Type B pancreatic cell (in vitro differentiated cells): ENCODE results near the gene PLD5. TPM values are rescaled to one million over a fixed set of nuclear protein-coding genes. Genes with fewer than 3 reads are reported as not detected.

Experiments used
- DNase-seq: peaks from one replicate; pipeline ENCODE4 v3.0.0; 2021; ENCODE audit warnings: mixed read lengths; ENCODE audit not compliant: unreplicated experiment; ENCODE audit errors: extremely low spot score
- H3K27ac Mint-ChIP-seq: 2 replicates; pipeline ENCODE4 v1.8.0; 2021; ENCODE audit warnings: mild to moderate bottlenecking, mixed read lengths
- H3K27me3 Mint-ChIP-seq: 2 replicates; pipeline ENCODE4 v1.8.0; 2021; ENCODE audit warnings: mixed read lengths
- H3K36me3 Mint-ChIP-seq: 2 replicates; pipeline ENCODE4 v1.8.0; 2021; ENCODE audit warnings: mixed read lengths
- H3K4me1 Mint-ChIP-seq: one replicate; pipeline ENCODE4 v1.8.0; 2021; ENCODE audit warnings: mixed read lengths; ENCODE audit not compliant: unreplicated experiment
- H3K4me3 Mint-ChIP-seq: 2 replicates; pipeline ENCODE4 v1.8.0; 2021; ENCODE audit warnings: mild to moderate bottlenecking, mixed read lengths
- H3K9me3 Mint-ChIP-seq: 2 replicates; pipeline ENCODE4 v1.8.0; 2021; ENCODE audit warnings: mixed read lengths
- CTCF ChIP-seq: fragments of 200-600 bp; sonication (generic); conservative IDR thresholded peaks from 2 replicates; pipeline ENCODE4 v1.5.0; 2021; ENCODE audit warnings: antibody characterized with exemption, mild to moderate bottlenecking
- total RNA-seq: library from RNA; stranded (reverse); gene quantifications from 2 replicates; pipeline ENCODE4 v1.2.1, GENCODE V29; 2021; ENCODE audit warnings: low replicate concordance

Gene PLD5
- total RNA-seq, 1 donor from 2014 or later, result 2.6 TPM

GRCh38 chr1:242542271-242542670 is 17.8 kb upstream of the PLD5 start:
- no peaks in the 10 kb centered on the region for H3K4me1 Mint-ChIP-seq
- no peaks in the 10 kb centered on the region for H3K9me3 Mint-ChIP-seq
- H3K27ac Mint-ChIP-seq, result no peak overlapping the region
- H3K27me3 Mint-ChIP-seq, result peaks cover 20% of the 10 kb centered on the region
- no peaks in the 10 kb centered on the region for H3K36me3 Mint-ChIP-seq
- H3K4me3 Mint-ChIP-seq, result no peak overlapping the region
- DNase-seq, result no peak
- no peak for TF ChIP-seq CTCF

- Mint-ChIP-seq H3K9me3 (peaks cover 3% of the 10 kb centered on the region), H3K36me3 (no peaks in the 10 kb centered on the region), H3K27ac (no peak overlapping the region), H3K27me3 (peaks cover 45% of the 10 kb centered on the region), H3K4me3 (no peak overlapping the region), H3K4me1 (no peaks in the 10 kb centered on the region)
- TF ChIP-seq CTCF, result no peak
- DNase-seq, result no peak
Measured at GRCh38 chr1:242535986-242536385, 11.5 kb upstream of the PLD5 start.

- Mint-ChIP-seq H3K27me3 (peaks cover 44% of the 10 kb centered on the region), H3K4me3 (no peak overlapping the region), H3K27ac (no peak overlapping the region), H3K4me1 (no peaks in the 10 kb centered on the region), H3K9me3 (peaks cover 9% of the 10 kb centered on the region), H3K36me3 (no peaks in the 10 kb centered on the region)
- no peak for DNase-seq
- no peak for TF ChIP-seq CTCF
Measured at GRCh38 chr1:242534753-242535152, 10.3 kb upstream of the PLD5 start.

- Mint-ChIP-seq H3K9me3 (peaks cover 9% of the 10 kb centered on the region), H3K27me3 (peaks cover 47% of the 10 kb centered on the region), H3K27ac (peak overlapping the region; percentile 73), H3K4me3 (no peak overlapping the region), H3K4me1 (no peaks in the 10 kb centered on the region), H3K36me3 (no peaks in the 10 kb centered on the region)
- DNase-seq, result no peak
- no peak for TF ChIP-seq CTCF
Measured at GRCh38 chr1:242530761-242531160, 6.3 kb upstream of the PLD5 start.

GRCh38 chr1:242525769-242526168 is 1.3 kb upstream of the PLD5 start:
- peaks cover 60% of the 10 kb centered on the region for H3K27me3 Mint-ChIP-seq
- no peak overlapping the region for H3K27ac Mint-ChIP-seq
- H3K4me3 Mint-ChIP-seq, result peak overlapping the region; percentile 79
- no peaks in the 10 kb centered on the region for H3K36me3 Mint-ChIP-seq
- TF ChIP-seq CTCF, result no peak
- H3K9me3 Mint-ChIP-seq, result peaks cover 3% of the 10 kb centered on the region
- no peak for DNase-seq
- peaks cover 6% of the 10 kb centered on the region for H3K4me1 Mint-ChIP-seq

- DNase-seq, result no peak
- Mint-ChIP-seq H3K4me1 (peaks cover 6% of the 10 kb centered on the region), H3K27ac (no peak overlapping the region), H3K27me3 (peaks cover 63% of the 10 kb centered on the region), H3K9me3 (no peaks in the 10 kb centered on the region), H3K36me3 (no peaks in the 10 kb centered on the region), H3K4me3 (peak overlapping the region; percentile 79)
- no peak for TF ChIP-seq CTCF
Measured at GRCh38 chr1:242525360-242525722, 844 bp upstream of the PLD5 start.
